Measurements from ENCODE around the gene RNASE11.
"Not testable (repeated sequence)": the region's sequence is repeated elsewhere in the genome, so short reads cannot be mapped to it uniquely, and the experiment has no call there.

RNASE11 gene

DNA sequence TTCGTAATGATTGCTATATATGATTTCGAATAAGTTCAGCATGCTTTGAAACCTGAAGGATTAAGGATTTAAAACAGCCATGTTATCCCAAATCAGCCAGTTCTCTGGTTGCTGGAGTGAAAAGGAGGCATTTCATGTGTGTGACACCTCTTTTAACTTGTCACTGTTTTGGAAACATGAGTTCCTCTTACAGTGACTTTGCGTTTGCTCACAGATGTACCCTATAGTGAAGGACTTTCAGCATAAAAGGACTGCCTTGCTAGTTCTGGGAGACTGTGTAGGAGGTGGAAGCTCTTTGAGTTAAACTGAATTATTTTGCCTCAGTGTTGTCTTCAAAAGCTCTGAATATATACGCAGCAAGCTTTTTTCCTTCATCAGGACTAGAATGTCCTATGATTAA lies 7.6 kb downstream of the RNASE11 start:
- TF ChIP-seq, protein P1, sequence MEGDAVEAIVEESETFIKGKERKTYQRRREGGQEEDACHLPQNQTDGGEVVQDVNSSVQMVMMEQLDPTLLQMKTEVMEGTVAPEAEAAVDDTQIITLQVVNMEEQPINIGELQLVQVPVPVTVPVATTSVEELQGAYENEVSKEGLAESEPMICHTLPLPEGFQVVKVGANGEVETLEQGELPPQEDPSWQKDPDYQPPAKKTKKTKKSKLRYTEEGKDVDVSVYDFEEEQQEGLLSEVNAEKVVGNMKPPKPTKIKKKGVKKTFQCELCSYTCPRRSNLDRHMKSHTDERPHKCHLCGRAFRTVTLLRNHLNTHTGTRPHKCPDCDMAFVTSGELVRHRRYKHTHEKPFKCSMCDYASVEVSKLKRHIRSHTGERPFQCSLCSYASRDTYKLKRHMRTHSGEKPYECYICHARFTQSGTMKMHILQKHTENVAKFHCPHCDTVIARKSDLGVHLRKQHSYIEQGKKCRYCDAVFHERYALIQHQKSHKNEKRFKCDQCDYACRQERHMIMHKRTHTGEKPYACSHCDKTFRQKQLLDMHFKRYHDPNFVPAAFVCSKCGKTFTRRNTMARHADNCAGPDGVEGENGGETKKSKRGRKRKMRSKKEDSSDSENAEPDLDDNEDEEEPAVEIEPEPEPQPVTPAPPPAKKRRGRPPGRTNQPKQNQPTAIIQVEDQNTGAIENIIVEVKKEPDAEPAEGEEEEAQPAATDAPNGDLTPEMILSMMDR (IDR thresholded peaks at IDR 0.05; ENCODE audit: insufficient read depth, low read depth, low read length, missing control alignments) = no peak
- no peak overlapping the region for H3K4me3 ChIP-seq (ENCODE audit: low read length)
- DNase-seq (ENCODE audit: low read depth) = no peak

DNA sequence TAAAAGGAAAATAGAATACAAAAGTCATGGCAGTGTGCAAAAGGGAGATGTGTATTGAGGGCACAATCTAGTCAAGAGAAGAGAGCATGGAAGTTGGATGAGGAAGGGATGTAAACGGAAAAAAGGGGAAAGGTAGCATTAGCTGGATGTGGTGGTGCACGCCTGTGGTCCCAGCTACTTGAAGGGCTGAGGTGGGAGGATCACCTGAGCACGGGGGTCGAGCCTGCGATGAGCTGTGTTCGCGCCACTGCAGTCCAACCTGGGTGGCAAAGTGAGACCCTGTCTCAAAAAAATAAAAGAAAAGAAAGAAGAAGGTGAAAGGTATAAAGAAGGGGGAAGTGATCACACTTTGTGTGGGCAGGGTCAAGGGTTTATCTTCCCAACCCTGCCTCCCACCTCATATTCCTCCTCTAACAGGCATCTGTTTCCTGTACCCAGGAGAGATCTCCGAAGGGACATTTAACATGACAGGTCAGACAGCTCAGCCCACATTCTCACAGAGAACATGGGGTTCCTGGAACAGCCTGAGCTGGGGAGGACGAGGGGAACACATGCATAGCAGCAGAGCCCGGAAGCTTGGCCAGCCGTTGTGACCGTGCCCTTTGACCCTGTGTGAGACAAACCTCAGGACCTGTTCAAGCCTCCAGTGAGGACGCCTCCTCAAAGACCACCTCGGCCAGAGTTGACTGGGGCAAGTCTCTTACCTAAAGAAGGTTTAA lies 8.9 kb downstream of the RNASE11 start:
- TF ChIP-seq, protein P1 (IDR thresholded peaks at IDR 0.05; ENCODE audit: insufficient read depth, low read depth, low read length, missing control alignments) = no peak
- H3K4me3 ChIP-seq (ENCODE audit: low read length) = no peak overlapping the region
- DNase-seq (ENCODE audit: low read depth) = no peak

DNA sequence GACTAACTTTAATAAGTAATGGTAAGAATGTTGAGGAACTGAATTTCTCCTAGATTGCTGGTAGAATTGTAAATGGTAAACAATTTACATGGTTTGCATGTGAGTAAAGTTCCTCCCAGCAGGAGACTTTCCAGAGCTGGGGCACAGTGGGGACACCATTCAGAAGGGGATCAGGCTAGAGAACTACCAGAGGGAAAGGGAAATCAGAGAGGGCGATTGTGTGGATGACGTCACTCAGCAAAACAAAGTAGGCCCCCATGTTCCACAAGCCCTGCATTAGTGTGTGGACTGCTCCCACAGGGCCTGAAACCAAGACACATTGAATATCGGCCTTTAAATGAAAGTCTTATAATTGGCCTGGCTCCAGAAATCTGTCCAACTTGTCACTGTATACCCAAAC lies 9.5 kb downstream of the RNASE11 start:
- H3K4me3 ChIP-seq (ENCODE audit: low read length) = no peak overlapping the region
- no peak for DNase-seq (ENCODE audit: low read depth)
- TF ChIP-seq, protein P1 (IDR thresholded peaks at IDR 0.05; ENCODE audit: insufficient read depth, low read depth, low read length, missing control alignments) = no peak

DNA sequence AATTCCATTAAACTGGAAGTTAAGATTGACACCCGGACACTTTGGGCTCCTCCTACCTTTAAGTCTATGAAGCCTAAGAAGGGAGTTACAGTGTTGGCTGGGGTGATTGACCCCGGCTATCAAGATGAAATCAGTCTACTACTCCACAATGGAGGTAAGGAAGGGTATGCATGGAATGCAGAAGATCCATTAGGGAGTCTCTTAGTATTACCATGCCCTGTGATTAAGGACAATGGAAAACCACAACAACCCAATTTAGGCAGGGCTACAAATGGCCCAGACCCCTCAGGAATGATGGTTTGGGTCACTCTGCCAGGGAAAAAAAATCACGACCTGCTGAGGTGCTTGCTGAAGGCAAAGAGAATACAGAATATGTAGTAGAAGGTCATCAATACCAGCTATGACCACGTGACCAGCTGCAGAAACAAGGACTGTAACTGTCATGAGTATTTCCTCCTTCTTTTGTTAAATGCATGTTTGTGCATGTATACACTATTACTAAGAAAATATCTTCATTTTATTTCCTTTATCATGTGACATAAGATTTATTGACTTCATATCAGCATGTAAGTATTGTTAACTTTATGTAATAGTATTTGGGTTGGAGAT lies 15.3 kb downstream of the RNASE11 start:
- not testable (repeated sequence) for H3K4me3 ChIP-seq (ENCODE audit: low read length)
- peak; percentile 9 for DNase-seq (ENCODE audit: low read depth)

DNA sequence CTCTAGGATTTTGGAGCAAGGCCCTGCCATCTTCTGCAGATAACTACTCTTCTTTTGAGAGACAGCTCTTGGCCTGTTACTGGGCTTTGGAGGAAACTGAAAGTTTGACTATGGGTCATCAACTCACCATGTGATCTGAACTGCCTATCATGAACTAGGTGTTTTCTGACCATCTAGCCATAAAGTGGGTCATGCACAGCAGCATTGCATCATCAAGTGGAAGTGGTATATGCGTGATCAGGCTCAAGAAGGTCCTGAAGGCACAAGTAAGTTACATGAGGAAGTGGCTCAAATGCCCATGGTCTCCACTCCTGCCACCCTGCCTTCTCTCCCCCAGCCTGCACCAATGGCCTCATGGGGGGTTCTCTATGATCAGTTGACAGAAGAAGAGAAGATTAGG lies 17.1 kb downstream of the RNASE11 start:
- DNase-seq (ENCODE audit: low read depth); H3K4me3 ChIP-seq (ENCODE audit: low read length): not testable (repeated sequence)

DNA sequence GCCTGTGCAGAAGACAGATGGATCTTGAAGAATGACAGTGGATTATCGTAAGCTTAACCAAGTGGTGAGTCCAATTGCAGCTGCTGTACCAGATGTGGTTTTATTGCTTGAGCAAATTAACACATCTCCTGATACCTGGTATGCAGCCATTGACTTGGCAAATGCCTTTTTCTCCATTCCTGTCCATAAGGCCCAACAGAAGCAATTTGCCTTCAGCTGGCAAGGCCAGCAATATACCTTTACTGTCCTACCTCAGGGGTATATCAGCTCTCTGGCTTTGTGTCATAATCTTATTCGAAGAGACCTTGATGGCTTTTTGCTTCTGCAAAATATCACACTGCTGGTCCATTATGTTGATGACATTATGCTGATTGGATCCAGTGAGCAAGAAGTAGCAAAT lies 17.9 kb downstream of the RNASE11 start:
- H3K4me3 ChIP-seq (ENCODE audit: low read length); DNase-seq (ENCODE audit: low read depth): not testable (repeated sequence)

DNA sequence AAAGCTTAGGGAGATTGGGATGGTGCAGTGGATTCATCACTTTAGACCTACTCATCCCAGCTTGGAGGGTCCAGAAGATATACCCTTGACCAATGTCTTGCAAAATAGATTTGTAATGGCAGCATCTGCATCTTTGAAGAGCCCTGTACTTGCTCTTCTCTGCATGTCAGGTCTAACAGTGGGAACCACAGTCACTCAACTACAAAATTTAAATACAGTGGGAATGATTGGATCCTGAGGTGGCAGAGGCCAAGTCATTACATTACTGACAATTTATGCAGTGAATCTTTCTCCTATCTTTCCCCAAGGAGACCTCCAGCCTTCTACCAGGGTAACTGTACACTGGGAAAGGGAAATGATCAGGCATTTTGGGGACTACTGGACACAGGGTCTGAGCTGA lies 18.7 kb downstream of the RNASE11 start:
- DNase-seq (ENCODE audit: low read depth) = no peak
- H3K4me3 ChIP-seq (ENCODE audit: low read length) = no peak overlapping the region
- TF ChIP-seq, protein P1 (IDR thresholded peaks at IDR 0.05; ENCODE audit: insufficient read depth, low read depth, low read length, missing control alignments) = no peak

DNA sequence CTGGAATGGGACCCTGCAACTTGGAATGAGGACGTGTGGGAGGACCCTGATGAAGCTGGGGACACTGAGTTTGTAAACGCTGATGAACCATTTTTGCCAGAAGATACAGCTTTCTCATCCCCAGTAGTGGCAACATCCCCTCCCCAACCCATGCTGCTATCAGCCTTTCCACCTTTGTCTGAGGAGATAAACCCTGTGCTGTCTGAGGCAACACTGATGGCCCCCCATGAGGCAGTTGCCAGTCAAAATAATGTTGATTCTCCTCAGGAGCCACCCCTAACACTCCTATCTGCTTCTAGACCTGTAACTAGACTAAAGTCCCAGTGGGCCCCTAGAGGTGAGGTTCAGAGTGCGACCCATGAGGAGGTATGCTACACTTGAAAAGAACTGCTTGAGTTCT lies 19.4 kb downstream of the RNASE11 start:
- no peak for DNase-seq (ENCODE audit: low read depth)
- TF ChIP-seq, protein P1 (IDR thresholded peaks at IDR 0.05; ENCODE audit: insufficient read depth, low read depth, low read length, missing control alignments) = no peak
- H3K4me3 ChIP-seq (ENCODE audit: low read length) = no peak overlapping the region

DNA sequence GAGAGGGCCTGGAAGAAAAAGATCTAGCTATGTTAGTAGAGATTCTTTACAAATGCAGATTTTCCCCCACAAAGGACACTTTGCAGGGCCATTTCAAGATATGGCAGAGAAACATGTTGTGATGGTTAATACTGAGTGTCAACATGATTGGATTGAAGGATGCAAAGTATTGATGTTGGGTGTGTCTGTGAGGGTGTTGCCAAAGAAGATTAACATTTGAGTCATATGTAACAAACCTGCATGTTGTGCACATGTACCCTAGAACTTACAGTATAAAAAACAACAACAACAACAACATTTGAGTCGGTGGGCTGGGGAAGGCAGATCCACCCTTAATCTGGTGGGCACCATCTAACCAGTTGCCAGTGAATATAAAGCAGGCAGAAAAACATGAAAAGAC lies 20.6 kb downstream of the RNASE11 start:
- not testable (repeated sequence) for DNase-seq (ENCODE audit: low read depth); H3K4me3 ChIP-seq (ENCODE audit: low read length)

Measured in epithelial cell of esophagus (primary cell).